ENCODE measurements around the gene TYSND1. TPM values are rescaled to one million over a fixed set of nuclear protein-coding genes. Genes with fewer than 3 reads are reported as not detected.
"Not testable (repeated sequence)": the region's sequence is repeated elsewhere in the genome, so short reads cannot be mapped to it uniquely, and the experiment has no call there.

TYSND1 gene
- total RNA-seq, 3 donors from 2014 or later = 11.6 to 11.9 (median 11.8) TPM

DNA sequence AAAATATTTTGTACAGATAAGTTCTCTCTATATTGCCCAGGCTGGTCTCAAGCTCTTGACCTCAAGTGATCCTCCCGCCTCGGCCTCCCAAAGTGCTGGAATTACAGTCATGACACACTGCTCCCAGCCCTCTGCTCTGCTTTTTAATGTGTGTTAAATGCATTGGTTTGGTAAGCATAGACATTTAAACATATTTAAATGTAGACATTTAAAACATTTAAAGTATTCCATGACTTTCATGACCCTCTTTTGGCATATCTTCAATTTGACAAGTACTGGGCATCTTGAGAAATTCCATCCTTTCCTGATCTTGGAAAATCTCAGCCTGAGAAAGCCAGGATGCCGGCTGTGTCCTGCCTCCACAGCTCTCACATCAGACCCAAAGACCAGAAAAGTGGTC, 29.0 kb upstream of the TYSND1 start:
- no peak for ATAC-seq
- no peaks in the 10 kb centered on the region for H3K36me3 Mint-ChIP-seq (ENCODE audit: insufficient read depth)
- H3K9me3 Mint-ChIP-seq = no peaks in the 10 kb centered on the region
- peaks cover 20% of the 10 kb centered on the region for H3K4me1 Mint-ChIP-seq (ENCODE audit: low read depth)
- DNase-seq = no peak
- no peaks in the 10 kb centered on the region for H3K27me3 Mint-ChIP-seq (ENCODE audit: low read depth)
- no peak overlapping the region for H3K4me3 Mint-ChIP-seq

GRCh38 chr10:70174058-70174741, 27.7 kb upstream of the TYSND1 start:
- no peaks in the 10 kb centered on the region for H3K27me3 Mint-ChIP-seq (ENCODE audit: low read depth)
- no peak overlapping the region for H3K4me3 Mint-ChIP-seq

GRCh38 chr10:70169649-70170364, 23.3 kb upstream of the TYSND1 start:
- Mint-ChIP-seq H3K4me3 (peak overlapping the region; percentile 92), H3K9me3 (no peaks in the 10 kb centered on the region), H3K27me3 (ENCODE audit: low read depth) (no peaks in the 10 kb centered on the region), H3K36me3 (ENCODE audit: insufficient read depth) (peaks cover 14% of the 10 kb centered on the region), H3K4me1 (ENCODE audit: low read depth) (peaks cover 54% of the 10 kb centered on the region)
- ATAC-seq (peak; percentile 27 to 32), DNase-seq (no peak)

More at GRCh38 chr10:70174058-70174741, 27.7 kb upstream of the TYSND1 start:
- Mint-ChIP-seq H3K9me3 (no peaks in the 10 kb centered on the region), H3K36me3 (ENCODE audit: insufficient read depth) (no peaks in the 10 kb centered on the region), H3K4me1 (ENCODE audit: low read depth) (peaks cover 21% of the 10 kb centered on the region)
- DNase-seq = no peak
- no peak for ATAC-seq

DNA sequence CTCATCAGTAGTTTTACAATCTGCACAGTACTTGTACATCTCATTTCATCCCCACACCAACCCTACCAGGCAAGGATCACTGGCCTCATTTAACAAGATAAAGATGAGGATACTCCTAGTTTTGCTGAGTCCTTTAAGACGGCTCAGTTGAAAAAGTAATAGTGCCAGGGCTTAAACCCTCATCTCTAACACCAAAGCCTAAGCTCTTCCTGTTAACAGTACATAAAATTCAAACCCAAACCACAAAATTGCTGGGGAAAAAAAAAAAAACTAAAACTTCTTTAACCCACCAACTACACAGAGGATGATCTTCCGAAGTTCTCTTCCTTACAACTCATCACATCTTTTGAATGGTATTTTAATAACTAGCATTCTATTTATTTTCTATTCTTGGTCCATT, 22.5 kb upstream of the TYSND1 start:
- Mint-ChIP-seq H3K4me3 (peak overlapping the region; percentile 92), H3K9me3 (no peaks in the 10 kb centered on the region), H3K36me3 (ENCODE audit: insufficient read depth) (peaks cover 17% of the 10 kb centered on the region), H3K4me1 (ENCODE audit: low read depth) (peaks cover 54% of the 10 kb centered on the region), H3K27me3 (ENCODE audit: low read depth) (no peaks in the 10 kb centered on the region)
- DNase-seq = no peak
- ATAC-seq = no peak

GRCh38 chr10:70167246-70167645, 20.7 kb upstream of the TYSND1 start:
- Mint-ChIP-seq H3K9me3 (no peaks in the 10 kb centered on the region), H3K4me1 (ENCODE audit: low read depth) (peaks cover 64% of the 10 kb centered on the region), H3K4me3 (peak overlapping the region; percentile 54), H3K36me3 (ENCODE audit: insufficient read depth) (peaks cover 23% of the 10 kb centered on the region), H3K27me3 (ENCODE audit: low read depth) (no peaks in the 10 kb centered on the region)
- DNase-seq (no peak), ATAC-seq (no peak)

GRCh38 chr10:70166394-70166793, 19.9 kb upstream of the TYSND1 start:
- Mint-ChIP-seq H3K4me3 (no peak overlapping the region), H3K27me3 (ENCODE audit: low read depth) (no peaks in the 10 kb centered on the region), H3K4me1 (ENCODE audit: low read depth) (peaks cover 72% of the 10 kb centered on the region), H3K9me3 (no peaks in the 10 kb centered on the region), H3K36me3 (ENCODE audit: insufficient read depth) (peaks cover 28% of the 10 kb centered on the region)
- no peak for ATAC-seq
- DNase-seq = no peak

DNA sequence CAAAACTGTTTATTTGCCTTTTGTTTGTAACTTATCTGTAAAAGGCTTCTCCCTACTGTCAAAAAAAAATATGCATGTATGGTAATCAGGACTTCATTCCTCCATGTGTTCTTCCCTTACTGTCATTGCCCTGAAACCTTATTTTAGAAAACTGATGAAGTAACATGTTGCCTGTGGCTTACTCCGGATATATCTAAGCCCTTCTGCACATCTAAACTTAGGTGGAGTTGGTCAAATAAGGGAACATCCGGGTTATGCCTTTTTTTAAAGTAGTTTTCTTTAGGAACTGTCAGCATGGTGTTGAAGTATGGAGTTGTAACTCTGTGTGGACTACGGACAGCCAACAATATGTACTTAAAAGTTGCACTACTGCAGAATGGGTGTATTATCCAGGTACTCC, 17.7 kb upstream of the TYSND1 start:
- Mint-ChIP-seq H3K4me1 (ENCODE audit: low read depth) (peaks cover 80% of the 10 kb centered on the region), H3K9me3 (no peaks in the 10 kb centered on the region), H3K4me3 (peak overlapping the region; percentile 61), H3K36me3 (ENCODE audit: insufficient read depth) (peaks cover 38% of the 10 kb centered on the region), H3K27me3 (ENCODE audit: low read depth) (no peaks in the 10 kb centered on the region)
- DNase-seq (no peak), ATAC-seq (no peak)

DNA sequence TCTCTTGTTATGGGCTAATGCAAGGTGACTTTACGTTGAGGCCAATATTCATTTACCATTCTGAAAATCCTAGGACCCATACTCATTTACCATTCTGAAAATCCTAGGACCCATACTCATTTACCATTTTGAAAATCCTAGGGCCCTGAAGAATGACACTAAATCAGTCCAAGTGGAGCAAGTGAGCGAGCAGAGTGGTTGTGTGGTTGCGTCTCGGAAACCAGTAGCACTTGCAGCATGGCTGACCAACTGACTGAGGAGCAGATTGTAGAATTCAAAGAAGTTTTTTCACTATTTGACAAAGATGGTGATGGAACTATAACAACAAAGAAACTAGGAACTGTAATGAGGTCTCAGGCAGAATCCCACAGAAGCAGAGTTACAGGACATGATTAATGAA, 16.9 kb upstream of the TYSND1 start:
- Mint-ChIP-seq H3K27me3 (ENCODE audit: low read depth) (no peaks in the 10 kb centered on the region), H3K36me3 (ENCODE audit: insufficient read depth) (peaks cover 38% of the 10 kb centered on the region), H3K4me1 (ENCODE audit: low read depth) (peaks cover 72% of the 10 kb centered on the region), H3K4me3 (peak overlapping the region; percentile 61), H3K9me3 (no peaks in the 10 kb centered on the region)
- DNase-seq = no peak
- no peak for ATAC-seq

DNA sequence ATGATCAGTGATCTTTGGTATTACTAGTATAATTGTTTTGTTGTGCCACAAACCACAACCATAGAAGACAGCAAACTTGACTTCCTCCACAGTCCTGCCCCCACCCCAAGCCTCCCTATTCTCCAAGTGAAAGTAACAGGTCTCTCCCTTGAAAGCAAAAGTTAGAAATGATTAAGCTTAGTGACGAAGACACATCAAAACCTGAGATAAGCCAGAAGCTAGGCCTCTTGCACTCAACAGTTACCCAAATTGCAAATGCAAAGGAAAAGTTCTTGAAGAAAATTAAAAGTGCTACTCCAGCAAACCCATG, 16.3 kb upstream of the TYSND1 start:
- Mint-ChIP-seq H3K4me1 (ENCODE audit: low read depth) (peaks cover 66% of the 10 kb centered on the region), H3K9me3 (no peaks in the 10 kb centered on the region), H3K4me3 (peak overlapping the region; percentile 61), H3K27me3 (ENCODE audit: low read depth) (no peaks in the 10 kb centered on the region), H3K36me3 (ENCODE audit: insufficient read depth) (peaks cover 37% of the 10 kb centered on the region)
- peak; percentile 24 for DNase-seq
- ATAC-seq = peak; percentile 92 to 93

- peaks cover 63% of the 10 kb centered on the region for H3K4me1 Mint-ChIP-seq (ENCODE audit: low read depth)
- H3K27me3 Mint-ChIP-seq (ENCODE audit: low read depth) = no peaks in the 10 kb centered on the region
- no peaks in the 10 kb centered on the region for H3K9me3 Mint-ChIP-seq
- peak overlapping the region; percentile 61 for H3K4me3 Mint-ChIP-seq
- peaks cover 41% of the 10 kb centered on the region for H3K36me3 Mint-ChIP-seq (ENCODE audit: insufficient read depth)
- DNase-seq = no peak
- peak; percentile 75 to 81 for ATAC-seq
Measured at GRCh38 chr10:70162151-70162891, 15.8 kb upstream of the TYSND1 start.

GRCh38 chr10:70160798-70161197, 14.3 kb upstream of the TYSND1 start:
- Mint-ChIP-seq H3K4me3 (no peak overlapping the region), H3K4me1 (ENCODE audit: low read depth) (peaks cover 56% of the 10 kb centered on the region), H3K9me3 (no peaks in the 10 kb centered on the region), H3K27me3 (ENCODE audit: low read depth) (no peaks in the 10 kb centered on the region), H3K36me3 (ENCODE audit: insufficient read depth) (peaks cover 44% of the 10 kb centered on the region)
- DNase-seq (no peak), ATAC-seq (no peak)

- H3K9me3 Mint-ChIP-seq; DNase-seq; ATAC-seq; H3K27me3 Mint-ChIP-seq (ENCODE audit: low read depth); H3K4me3 Mint-ChIP-seq: not testable (repeated sequence)
- peaks cover 55% of the 10 kb centered on the region for H3K36me3 Mint-ChIP-seq (ENCODE audit: insufficient read depth)
- H3K4me1 Mint-ChIP-seq (ENCODE audit: low read depth) = peaks cover 49% of the 10 kb centered on the region
Measured at GRCh38 chr10:70159366-70159765, 12.9 kb upstream of the TYSND1 start.

GRCh38 chr10:70158113-70158512, 11.6 kb upstream of the TYSND1 start:
- no peak for ATAC-seq
- H3K4me3 Mint-ChIP-seq = no peak overlapping the region
- H3K36me3 Mint-ChIP-seq (ENCODE audit: insufficient read depth) = peaks cover 52% of the 10 kb centered on the region
- no peaks in the 10 kb centered on the region for H3K9me3 Mint-ChIP-seq
- DNase-seq = no peak
- H3K27me3 Mint-ChIP-seq (ENCODE audit: low read depth) = no peaks in the 10 kb centered on the region
- peaks cover 36% of the 10 kb centered on the region for H3K4me1 Mint-ChIP-seq (ENCODE audit: low read depth)

- Mint-ChIP-seq H3K36me3 (ENCODE audit: insufficient read depth) (peaks cover 67% of the 10 kb centered on the region), H3K4me3 (no peak overlapping the region), H3K4me1 (ENCODE audit: low read depth) (peaks cover 14% of the 10 kb centered on the region), H3K9me3 (no peaks in the 10 kb centered on the region), H3K27me3 (ENCODE audit: low read depth) (no peaks in the 10 kb centered on the region)
- ATAC-seq = no peak
- DNase-seq = no peak
Measured at GRCh38 chr10:70155255-70155838, 8.8 kb upstream of the TYSND1 start.
